ENCODE data around the gene MAPKBP1.

GRCh38 chr15:41805711-41806110 lies 31.4 kb downstream of the MAPKBP1 start:
- TF ChIP-seq, protein P1, sequence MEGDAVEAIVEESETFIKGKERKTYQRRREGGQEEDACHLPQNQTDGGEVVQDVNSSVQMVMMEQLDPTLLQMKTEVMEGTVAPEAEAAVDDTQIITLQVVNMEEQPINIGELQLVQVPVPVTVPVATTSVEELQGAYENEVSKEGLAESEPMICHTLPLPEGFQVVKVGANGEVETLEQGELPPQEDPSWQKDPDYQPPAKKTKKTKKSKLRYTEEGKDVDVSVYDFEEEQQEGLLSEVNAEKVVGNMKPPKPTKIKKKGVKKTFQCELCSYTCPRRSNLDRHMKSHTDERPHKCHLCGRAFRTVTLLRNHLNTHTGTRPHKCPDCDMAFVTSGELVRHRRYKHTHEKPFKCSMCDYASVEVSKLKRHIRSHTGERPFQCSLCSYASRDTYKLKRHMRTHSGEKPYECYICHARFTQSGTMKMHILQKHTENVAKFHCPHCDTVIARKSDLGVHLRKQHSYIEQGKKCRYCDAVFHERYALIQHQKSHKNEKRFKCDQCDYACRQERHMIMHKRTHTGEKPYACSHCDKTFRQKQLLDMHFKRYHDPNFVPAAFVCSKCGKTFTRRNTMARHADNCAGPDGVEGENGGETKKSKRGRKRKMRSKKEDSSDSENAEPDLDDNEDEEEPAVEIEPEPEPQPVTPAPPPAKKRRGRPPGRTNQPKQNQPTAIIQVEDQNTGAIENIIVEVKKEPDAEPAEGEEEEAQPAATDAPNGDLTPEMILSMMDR (IDR thresholded peaks at IDR 0.05): no peak
- TF ChIP-seq ZFX (IDR thresholded peaks at IDR 0.05; ENCODE audit: borderline replicate concordance): no peak

Data from 22Rv1 (cell line).